K562 (cell line): Measurements from ENCODE around the gene MPIG6B. TPM values are rescaled to one million over a fixed set of nuclear protein-coding genes. Genes with fewer than 3 reads are reported as not detected.

ENCODE experiments used
- CHCHD3 ChIP-seq: fragments of 250-450 bp; sonication (Bioruptor Pico); IDR thresholded peaks from 2 replicates; pipeline ENCODE4 v2.1.2; 2022; ENCODE audit warnings: mild to moderate bottlenecking
- CHD1 ChIP-seq: fragments of 200-600 bp; sonication (generic); IDR thresholded peaks from one replicate; pipeline ENCODE4 v1.6.1; 2012; ENCODE audit warnings: mild to moderate bottlenecking, moderate library complexity, low read length, inconsistent platforms
- ELF2 ChIP-seq: fragments of 250-450 bp; sonication (Bioruptor Pico); IDR thresholded peaks from 2 replicates; pipeline ENCODE4 v1.5.0; 2021; ENCODE audit warnings: mild to moderate bottlenecking
- EWSR1 ChIP-seq: fragments of 450-650 bp; IDR thresholded peaks from 2 replicates; pipeline ENCODE4 v1.6.1; 2018; ENCODE audit warnings: borderline replicate concordance, mild to moderate bottlenecking, low read depth, moderate library complexity; ENCODE audit not compliant: partially characterized antibody
- HDAC1 ChIP-seq, 2 experiments: fragments of 450-650 bp; IDR thresholded peaks; 2 replicates each; pipeline ENCODE4 v1.6.1; 2016 to 2017; ENCODE audit warnings: inconsistent platforms in 1 of 2, mild to moderate bottlenecking in 1 of 2, moderate library complexity in 1 of 2
- JUND ChIP-seq, 2 experiments: IDR thresholded peaks; 2 replicates in 1 of 2; 3 replicates in 1 of 2; pipeline ENCODE4 v1.6.1; 2011; ENCODE audit warnings: borderline replicate concordance in 2 of 2, low read depth in 2 of 2, low read length in 2 of 2, improper control_type of control experiment in 1 of 2, missing biosample characterization in 1 of 2, missing genetic modification characterization in 1 of 2, missing genetic modification reagents in 1 of 2
- KLF13 ChIP-seq: fragments of 450-650 bp; IDR thresholded peaks from 2 replicates; pipeline ENCODE4 v1.6.1; 2016; ENCODE audit warnings: missing genetic modification characterization, low read depth, mild to moderate bottlenecking, missing compliant biosample characterization, moderate library complexity, borderline replicate concordance
- NRF1 ChIP-seq, 2 experiments: fragments of 450-650 bp; IDR thresholded peaks in 1 of 2; conservative IDR thresholded peaks in 1 of 2; 2 replicates each; pipeline ENCODE4 v1.6.1; 2014; ENCODE audit warnings: mild to moderate bottlenecking in 2 of 2
- PML ChIP-seq: IDR thresholded peaks from 2 replicates; pipeline ENCODE4 v1.6.1; 2012; ENCODE audit warnings: low read length, inconsistent platforms
- PPARD ChIP-seq: fragments of 250-450 bp; sonication (Bioruptor Pico); IDR thresholded peaks from 2 replicates; pipeline ENCODE4 v1.8.0; 2022; ENCODE audit warnings: inconsistent platforms, mild to moderate bottlenecking, moderate library complexity
- SETDB1 ChIP-seq: IDR thresholded peaks from one replicate; pipeline ENCODE4 v1.6.1; 2012; ENCODE audit warnings: low read length, control low read depth, inconsistent platforms
- SPI1 ChIP-seq: IDR thresholded peaks from 2 replicates; pipeline ENCODE4 v1.6.1; 2011; ENCODE audit warnings: low read depth, low read length, control low read depth, borderline replicate concordance
- STAT5B ChIP-seq: fragments of 250-450 bp; sonication (Bioruptor Pico); IDR thresholded peaks from 2 replicates; pipeline ENCODE4 v1.8.0; 2021; ENCODE audit warnings: mild to moderate bottlenecking, inconsistent platforms
- ZNF175 ChIP-seq: fragments of 200-800 bp; sonication (Bioruptor generic); IDR thresholded peaks from 2 replicates; pipeline ENCODE4 v1.6.1; 2016; ENCODE audit warnings: low read depth, mild to moderate bottlenecking, missing genetic modification characterization, missing compliant biosample characterization
- polyA plus RNA-seq, 8 experiments: library from polyadenylated mRNA; depleted of rRNA in 4 of 8; stranded (reverse) in 5 of 8; unstranded in 3 of 8; fragments of >200 nt; fragmentation: Nextera tagmentation in 2 of 8; fragmentation: Illumina TruSeq in 1 of 8; extraction: Ambion mirVana in 2 of 8; extraction: Trizol in 1 of 8; gene quantifications; 2 replicates each; pipeline versions ENCODE4 v1.2.1 to v1.2.3, GENCODE V29; 2011 to 2014; ENCODE audit warnings: inconsistent platforms in 1 of 8, missing spikeins in 1 of 8
- total RNA-seq, 7 experiments: library from RNA; depleted of rRNA in 6 of 7; stranded (reverse); fragments of >200 nt in 6 of 7; fragmentation: Illumina TruSeq in 2 of 7; extraction: Trizol in 2 of 7; gene quantifications; 2 replicates each; pipeline versions ENCODE4 v1.2.1 to v1.2.3, GENCODE V29; 2011 to 2021; ENCODE audit warnings: low replicate concordance in 1 of 7
- TF ChIP-seq, protein P1 (sequence below): fragments of 450-650 bp; IDR thresholded peaks from 2 replicates; pipeline ENCODE4 v1.6.1; 2017; ENCODE audit warnings: antibody characterized with exemption, mild to moderate bottlenecking
- TF ChIP-seq, protein P2 (sequence below): fragments of 450-650 bp; IDR thresholded peaks from 2 replicates; pipeline ENCODE4 v1.6.1; 2016; ENCODE audit warnings: antibody characterized with exemption
- TF ChIP-seq, protein P3 (sequence below): sonication (generic); formaldehyde crosslinking; IDR thresholded peaks from 2 replicates; pipeline ENCODE4 v1.8.1; 2023; ENCODE audit warnings: mild to moderate bottlenecking, missing genetic modification reagents
- TF ChIP-seq, protein P4 (sequence below): fragments of 450-650 bp; formaldehyde crosslinking; IDR thresholded peaks from 2 replicates; pipeline ENCODE4 v1.4.0; 2022; ENCODE audit warnings: missing genetic modification characterization

The MPIG6B gene
- total and polyA plus RNA-seq, 9 of the 15 experiments (the other 6 are each of a cell fraction or from before 2014, with no cell fraction given): 0.11 to 1.2 (median 0.28) TPM; not detected in 1

DNA sequence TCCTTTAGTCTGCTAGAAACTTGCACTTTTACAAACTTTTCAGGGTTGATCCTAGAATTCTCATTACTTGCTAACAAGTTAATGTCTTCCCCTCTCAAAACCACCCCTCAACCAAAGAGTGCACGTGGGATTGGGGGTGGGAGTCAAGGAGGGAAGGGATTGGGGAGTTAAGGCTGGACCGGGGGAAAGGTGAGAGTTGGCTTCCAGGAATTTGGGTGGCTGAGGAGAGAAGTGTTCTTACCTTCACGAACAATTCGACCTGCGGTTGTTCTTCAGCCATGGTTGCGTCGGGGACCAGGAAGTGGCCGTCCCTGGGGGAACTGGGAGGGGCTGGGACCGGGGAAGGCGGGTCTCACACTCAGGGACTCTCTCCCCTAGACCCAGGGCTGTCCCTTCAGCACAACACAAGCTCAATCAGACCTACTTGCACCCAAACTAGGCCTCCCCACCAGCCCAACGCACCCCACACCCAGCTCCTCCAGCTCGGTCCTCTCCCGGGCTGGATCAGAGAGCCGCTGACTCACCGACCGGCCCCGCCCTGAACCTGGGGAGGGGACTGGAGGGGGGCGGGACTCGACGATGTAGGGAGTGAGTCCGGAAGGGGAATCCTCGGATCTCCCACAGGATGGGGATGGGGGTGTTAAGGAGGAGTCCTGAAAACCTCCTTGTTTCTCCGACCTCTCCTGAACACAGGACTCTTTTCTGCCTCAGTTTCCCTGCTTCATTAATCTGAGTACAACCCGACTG, 13.0 kb downstream of the MPIG6B start, which contains the start of gene CLIC1 (continued):
- TF ChIP-seq, protein P1, sequence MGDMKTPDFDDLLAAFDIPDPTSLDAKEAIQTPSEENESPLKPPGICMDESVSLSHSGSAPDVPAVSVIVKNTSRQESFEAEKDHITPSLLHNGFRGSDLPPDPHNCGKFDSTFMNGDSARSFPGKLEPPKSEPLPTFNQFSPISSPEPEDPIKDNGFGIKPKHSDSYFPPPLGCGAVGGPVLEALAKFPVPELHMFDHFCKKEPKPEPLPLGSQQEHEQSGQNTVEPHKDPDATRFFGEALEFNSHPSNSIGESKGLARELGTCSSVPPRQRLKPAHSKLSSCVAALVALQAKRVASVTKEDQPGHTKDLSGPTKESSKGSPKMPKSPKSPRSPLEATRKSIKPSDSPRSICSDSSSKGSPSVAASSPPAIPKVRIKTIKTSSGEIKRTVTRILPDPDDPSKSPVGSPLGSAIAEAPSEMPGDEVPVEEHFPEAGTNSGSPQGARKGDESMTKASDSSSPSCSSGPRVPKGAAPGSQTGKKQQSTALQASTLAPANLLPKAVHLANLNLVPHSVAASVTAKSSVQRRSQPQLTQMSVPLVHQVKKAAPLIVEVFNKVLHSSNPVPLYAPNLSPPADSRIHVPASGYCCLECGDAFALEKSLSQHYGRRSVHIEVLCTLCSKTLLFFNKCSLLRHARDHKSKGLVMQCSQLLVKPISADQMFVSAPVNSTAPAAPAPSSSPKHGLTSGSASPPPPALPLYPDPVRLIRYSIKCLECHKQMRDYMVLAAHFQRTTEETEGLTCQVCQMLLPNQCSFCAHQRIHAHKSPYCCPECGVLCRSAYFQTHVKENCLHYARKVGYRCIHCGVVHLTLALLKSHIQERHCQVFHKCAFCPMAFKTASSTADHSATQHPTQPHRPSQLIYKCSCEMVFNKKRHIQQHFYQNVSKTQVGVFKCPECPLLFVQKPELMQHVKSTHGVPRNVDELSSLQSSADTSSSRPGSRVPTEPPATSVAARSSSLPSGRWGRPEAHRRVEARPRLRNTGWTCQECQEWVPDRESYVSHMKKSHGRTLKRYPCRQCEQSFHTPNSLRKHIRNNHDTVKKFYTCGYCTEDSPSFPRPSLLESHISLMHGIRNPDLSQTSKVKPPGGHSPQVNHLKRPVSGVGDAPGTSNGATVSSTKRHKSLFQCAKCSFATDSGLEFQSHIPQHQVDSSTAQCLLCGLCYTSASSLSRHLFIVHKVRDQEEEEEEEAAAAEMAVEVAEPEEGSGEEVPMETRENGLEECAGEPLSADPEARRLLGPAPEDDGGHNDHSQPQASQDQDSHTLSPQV: no peak
- TF ChIP-seq HDAC1 (IDR thresholded peaks at IDR 0.05) (peak in 1 of 2 experiments; percentile 82; a peak in 2 of 4 replicates), JUND (IDR thresholded peaks at IDR 0.05; ENCODE audit: borderline replicate concordance, low read depth, low read length) (peak; percentile 98), JUND (tag; IDR thresholded peaks at IDR 0.05; ENCODE audit: borderline replicate concordance, low read depth, low read length) (peak; percentile 92; the same call in 2 of the 3 replicates), ELF2 (CRISPR knock-in tag) (peak; percentile 93), SPI1 (peak; percentile 66; the same call in 1 of the 2 replicates), EWSR1 (no peak), CHCHD3 (CRISPR knock-in tag) (peak; percentile 95), CHD1 (peak; percentile 97), KLF13 (tag) (peak; percentile 26; the same call in 1 of the 2 replicates), STAT5B (CRISPR knock-in tag) (no peak), PPARD (CRISPR knock-in tag) (no peak), PML (peak; percentile 95), ZNF175 (CRISPR knock-in tag) (no peak), SETDB1 (no peak), NRF1 (conservative IDR thresholded peaks at IDR 0.05 in 1 of 2, IDR thresholded peaks at IDR 0.05 in 1 of 2) (peak; percentile 39 to 54; a peak in 3 of 4 replicates)
- TF ChIP-seq, protein P2, sequence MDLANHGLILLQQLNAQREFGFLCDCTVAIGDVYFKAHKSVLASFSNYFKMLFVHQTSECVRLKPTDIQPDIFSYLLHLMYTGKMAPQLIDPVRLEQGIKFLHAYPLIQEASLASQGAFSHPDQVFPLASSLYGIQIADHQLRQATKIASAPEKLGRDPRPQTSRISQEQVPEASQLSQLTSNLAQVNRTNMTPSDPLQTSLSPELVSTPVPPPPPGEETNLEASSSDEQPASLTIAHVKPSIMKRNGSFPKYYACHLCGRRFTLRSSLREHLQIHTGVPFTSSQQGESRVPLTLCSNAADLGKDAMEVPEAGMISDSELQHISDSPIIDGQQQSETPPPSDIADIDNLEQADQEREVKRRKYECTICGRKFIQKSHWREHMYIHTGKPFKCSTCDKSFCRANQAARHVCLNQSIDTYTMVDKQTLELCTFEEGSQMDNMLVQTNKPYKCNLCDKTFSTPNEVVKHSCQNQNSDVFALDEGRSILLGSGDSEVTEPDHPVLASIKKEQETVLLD: 0 out of 2 replicates have a peak, but pooled peaks have one; percentile 16
- TF ChIP-seq, protein P3, sequence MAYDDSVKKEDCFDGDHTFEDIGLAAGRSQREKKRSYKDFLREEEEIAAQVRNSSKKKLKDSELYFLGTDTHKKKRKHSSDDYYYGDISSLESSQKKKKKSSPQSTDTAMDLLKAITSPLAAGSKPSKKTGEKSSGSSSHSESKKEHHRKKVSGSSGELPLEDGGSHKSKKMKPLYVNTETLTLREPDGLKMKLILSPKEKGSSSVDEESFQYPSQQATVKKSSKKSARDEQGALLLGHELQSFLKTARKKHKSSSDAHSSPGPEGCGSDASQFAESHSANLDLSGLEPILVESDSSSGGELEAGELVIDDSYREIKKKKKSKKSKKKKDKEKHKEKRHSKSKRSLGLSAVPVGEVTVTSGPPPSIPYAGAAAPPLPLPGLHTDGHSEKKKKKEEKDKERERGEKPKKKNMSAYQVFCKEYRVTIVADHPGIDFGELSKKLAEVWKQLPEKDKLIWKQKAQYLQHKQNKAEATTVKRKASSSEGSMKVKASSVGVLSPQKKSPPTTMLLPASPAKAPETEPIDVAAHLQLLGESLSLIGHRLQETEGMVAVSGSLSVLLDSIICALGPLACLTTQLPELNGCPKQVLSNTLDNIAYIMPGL (CRISPR knock-in tag): peak; percentile 82; the same call in 1 of the 2 replicates
- TF ChIP-seq, protein P4, sequence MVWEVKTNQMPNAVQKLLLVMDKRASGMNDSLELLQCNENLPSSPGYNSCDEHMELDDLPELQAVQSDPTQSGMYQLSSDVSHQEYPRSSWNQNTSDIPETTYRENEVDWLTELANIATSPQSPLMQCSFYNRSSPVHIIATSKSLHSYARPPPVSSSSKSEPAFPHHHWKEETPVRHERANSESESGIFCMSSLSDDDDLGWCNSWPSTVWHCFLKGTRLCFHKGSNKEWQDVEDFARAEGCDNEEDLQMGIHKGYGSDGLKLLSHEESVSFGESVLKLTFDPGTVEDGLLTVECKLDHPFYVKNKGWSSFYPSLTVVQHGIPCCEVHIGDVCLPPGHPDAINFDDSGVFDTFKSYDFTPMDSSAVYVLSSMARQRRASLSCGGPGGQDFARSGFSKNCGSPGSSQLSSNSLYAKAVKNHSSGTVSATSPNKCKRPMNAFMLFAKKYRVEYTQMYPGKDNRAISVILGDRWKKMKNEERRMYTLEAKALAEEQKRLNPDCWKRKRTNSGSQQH (CRISPR knock-in tag): peak; percentile 77; the same call in 1 of the 2 replicates
